Type B pancreatic cell (in vitro differentiated cells): ENCODE results near the gene GNPTAB. TPM values are rescaled to one million over a fixed set of nuclear protein-coding genes. Genes with fewer than 3 reads are reported as not detected.

ENCODE experiments used
- DNase-seq: peaks from one replicate; pipeline ENCODE4 v3.0.0; 2021; ENCODE audit warnings: mixed read lengths; ENCODE audit not compliant: unreplicated experiment; ENCODE audit errors: extremely low spot score
- H3K27ac Mint-ChIP-seq: 2 replicates; pipeline ENCODE4 v1.8.0; 2021; ENCODE audit warnings: mild to moderate bottlenecking, mixed read lengths
- H3K27me3 Mint-ChIP-seq: 2 replicates; pipeline ENCODE4 v1.8.0; 2021; ENCODE audit warnings: mixed read lengths
- H3K36me3 Mint-ChIP-seq: 2 replicates; pipeline ENCODE4 v1.8.0; 2021; ENCODE audit warnings: mixed read lengths
- H3K4me1 Mint-ChIP-seq: one replicate; pipeline ENCODE4 v1.8.0; 2021; ENCODE audit warnings: mixed read lengths; ENCODE audit not compliant: unreplicated experiment
- H3K4me3 Mint-ChIP-seq: 2 replicates; pipeline ENCODE4 v1.8.0; 2021; ENCODE audit warnings: mild to moderate bottlenecking, mixed read lengths
- H3K9me3 Mint-ChIP-seq: 2 replicates; pipeline ENCODE4 v1.8.0; 2021; ENCODE audit warnings: mixed read lengths
- total RNA-seq: library from RNA; stranded (reverse); gene quantifications from 2 replicates; pipeline ENCODE4 v1.2.1, GENCODE V29; 2021; ENCODE audit warnings: low replicate concordance
- TF ChIP-seq, protein P1 (sequence below): fragments of 200-600 bp; sonication (generic); conservative IDR thresholded peaks from 2 replicates; pipeline ENCODE4 v1.5.0; 2021; ENCODE audit warnings: antibody characterized with exemption, mild to moderate bottlenecking

GNPTAB gene
- total RNA-seq, 1 donor from 2014 or later, result 29.4 TPM

DNA sequence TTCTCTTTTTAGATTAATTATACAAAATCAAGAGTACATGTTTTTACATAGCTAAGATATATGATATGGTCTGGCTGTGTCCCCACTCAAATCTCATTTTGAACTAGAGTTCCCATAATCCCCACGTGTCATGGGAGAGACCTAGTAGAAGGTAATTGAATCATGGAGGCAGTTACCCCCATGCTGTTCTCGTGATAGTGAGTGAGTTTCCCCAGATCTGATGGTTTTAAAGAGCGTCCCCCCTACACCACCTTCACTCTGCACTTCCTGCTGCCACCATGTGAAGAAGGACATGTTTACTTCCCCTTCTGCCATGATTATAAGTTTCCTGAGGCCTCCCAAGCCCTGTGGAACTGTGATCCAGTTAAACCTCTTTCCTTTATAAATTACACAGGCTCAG lies 25.2 kb upstream of the GNPTAB start:
- H3K27ac Mint-ChIP-seq, result peak overlapping the region; percentile 86
- no peak overlapping the region for H3K4me3 Mint-ChIP-seq
- H3K27me3 Mint-ChIP-seq, result no peaks in the 10 kb centered on the region
- DNase-seq, result no peak
- TF ChIP-seq, protein P1, sequence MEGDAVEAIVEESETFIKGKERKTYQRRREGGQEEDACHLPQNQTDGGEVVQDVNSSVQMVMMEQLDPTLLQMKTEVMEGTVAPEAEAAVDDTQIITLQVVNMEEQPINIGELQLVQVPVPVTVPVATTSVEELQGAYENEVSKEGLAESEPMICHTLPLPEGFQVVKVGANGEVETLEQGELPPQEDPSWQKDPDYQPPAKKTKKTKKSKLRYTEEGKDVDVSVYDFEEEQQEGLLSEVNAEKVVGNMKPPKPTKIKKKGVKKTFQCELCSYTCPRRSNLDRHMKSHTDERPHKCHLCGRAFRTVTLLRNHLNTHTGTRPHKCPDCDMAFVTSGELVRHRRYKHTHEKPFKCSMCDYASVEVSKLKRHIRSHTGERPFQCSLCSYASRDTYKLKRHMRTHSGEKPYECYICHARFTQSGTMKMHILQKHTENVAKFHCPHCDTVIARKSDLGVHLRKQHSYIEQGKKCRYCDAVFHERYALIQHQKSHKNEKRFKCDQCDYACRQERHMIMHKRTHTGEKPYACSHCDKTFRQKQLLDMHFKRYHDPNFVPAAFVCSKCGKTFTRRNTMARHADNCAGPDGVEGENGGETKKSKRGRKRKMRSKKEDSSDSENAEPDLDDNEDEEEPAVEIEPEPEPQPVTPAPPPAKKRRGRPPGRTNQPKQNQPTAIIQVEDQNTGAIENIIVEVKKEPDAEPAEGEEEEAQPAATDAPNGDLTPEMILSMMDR, result no peak
- no peaks in the 10 kb centered on the region for H3K36me3 Mint-ChIP-seq
- H3K9me3 Mint-ChIP-seq, result peaks cover 6% of the 10 kb centered on the region
- peaks cover 24% of the 10 kb centered on the region for H3K4me1 Mint-ChIP-seq

DNA sequence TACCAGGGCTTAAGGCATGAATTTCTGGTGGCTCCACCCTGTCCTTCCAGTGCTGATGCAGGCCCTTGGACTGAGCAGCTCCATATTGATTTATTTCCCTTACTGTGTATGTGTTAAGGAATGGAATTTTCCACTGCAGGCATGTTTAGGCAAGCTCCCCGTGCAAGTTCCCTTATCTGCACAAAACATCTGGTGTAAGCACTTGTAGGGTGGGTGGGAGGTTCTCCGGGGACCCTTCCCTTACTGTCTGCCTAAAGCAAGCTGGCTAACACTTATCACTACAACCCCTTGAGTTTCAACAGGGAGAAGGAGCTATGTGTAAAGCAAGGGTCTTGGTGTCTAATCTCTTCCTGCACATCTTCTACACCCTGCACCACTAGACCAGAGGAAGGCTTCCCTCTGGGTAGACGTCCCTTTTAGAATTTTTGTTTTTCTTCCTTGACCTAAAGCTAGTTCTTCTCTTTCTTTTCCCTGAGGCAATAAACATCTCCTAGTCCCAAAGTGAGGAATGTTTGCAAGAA lies 24.7 kb upstream of the GNPTAB start:
- peaks cover 24% of the 10 kb centered on the region for H3K4me1 Mint-ChIP-seq
- H3K27ac Mint-ChIP-seq, result peak overlapping the region; percentile 86
- peaks cover 6% of the 10 kb centered on the region for H3K9me3 Mint-ChIP-seq
- H3K36me3 Mint-ChIP-seq, result no peaks in the 10 kb centered on the region
- peak overlapping the region; percentile 16 for H3K4me3 Mint-ChIP-seq
- DNase-seq, result no peak
- TF ChIP-seq, protein P1, result no peak
- H3K27me3 Mint-ChIP-seq, result no peaks in the 10 kb centered on the region

DNA sequence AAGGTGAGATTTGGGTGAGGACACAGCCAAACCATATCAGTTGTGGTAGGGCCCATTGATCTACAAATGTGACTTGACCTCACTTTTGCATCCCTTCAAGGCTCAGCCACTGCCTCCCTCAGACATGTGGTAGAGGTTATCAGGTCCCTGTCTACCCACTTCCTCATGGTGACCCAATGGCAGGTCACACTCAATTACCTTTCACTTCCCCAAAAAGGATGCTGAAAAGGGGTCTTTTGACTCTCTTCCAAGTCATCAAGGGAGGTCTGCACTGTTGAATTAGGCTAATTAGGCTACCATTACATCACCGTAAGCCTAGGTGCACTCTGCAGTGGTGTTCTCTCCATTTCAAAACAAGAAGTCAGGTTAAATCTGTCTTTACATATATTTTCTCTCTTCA lies 24.0 kb upstream of the GNPTAB start:
- peaks cover 19% of the 10 kb centered on the region for H3K4me1 Mint-ChIP-seq
- peaks cover 6% of the 10 kb centered on the region for H3K9me3 Mint-ChIP-seq
- H3K4me3 Mint-ChIP-seq, result peak overlapping the region; percentile 16
- no peak for DNase-seq
- no peaks in the 10 kb centered on the region for H3K36me3 Mint-ChIP-seq
- peak overlapping the region; percentile 86 for H3K27ac Mint-ChIP-seq
- H3K27me3 Mint-ChIP-seq, result no peaks in the 10 kb centered on the region
- TF ChIP-seq, protein P1, result no peak

DNA sequence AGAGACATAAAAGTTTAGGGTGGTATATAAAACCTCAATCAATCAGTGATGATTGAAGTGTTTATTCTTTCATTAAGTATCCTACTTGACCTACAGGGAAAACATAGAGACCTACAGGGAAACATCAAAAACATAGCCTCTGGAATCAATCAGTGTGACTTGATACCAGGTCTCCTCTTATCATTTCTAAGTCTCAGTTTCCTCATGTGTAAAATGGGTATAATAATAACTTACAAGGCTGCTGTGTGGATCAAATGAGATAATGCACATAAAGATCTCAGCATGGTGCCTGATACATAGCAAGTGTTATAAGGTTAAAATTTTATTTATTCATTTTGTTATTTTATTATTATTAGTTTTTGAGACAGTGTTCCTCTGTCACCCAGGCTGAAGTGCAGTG lies 22.2 kb upstream of the GNPTAB start:
- TF ChIP-seq, protein P1, result no peak
- no peak overlapping the region for H3K4me3 Mint-ChIP-seq
- no peak overlapping the region for H3K27ac Mint-ChIP-seq
- H3K9me3 Mint-ChIP-seq, result peaks cover 6% of the 10 kb centered on the region
- no peaks in the 10 kb centered on the region for H3K36me3 Mint-ChIP-seq
- no peak for DNase-seq
- peaks cover 14% of the 10 kb centered on the region for H3K4me1 Mint-ChIP-seq
- H3K27me3 Mint-ChIP-seq, result no peaks in the 10 kb centered on the region

DNA sequence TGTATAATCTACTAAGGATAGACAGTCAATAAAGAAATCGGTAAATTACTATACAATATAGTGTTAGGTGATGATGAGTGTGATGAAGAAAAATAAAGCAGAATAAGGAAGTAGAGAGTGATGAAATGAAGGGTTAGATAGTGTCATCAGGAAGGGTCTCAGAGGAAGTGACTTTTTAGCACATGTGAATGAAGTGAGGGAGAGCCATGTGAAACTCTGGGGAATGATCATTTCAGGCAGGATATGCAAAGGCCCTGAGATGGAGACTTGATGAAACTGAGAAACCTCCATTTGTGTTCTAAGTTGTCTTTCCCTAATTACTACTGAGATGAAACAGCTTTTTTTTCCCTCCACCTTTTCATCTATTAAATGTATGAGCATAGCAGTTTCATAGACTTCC lies 19.4 kb upstream of the GNPTAB start:
- no peak overlapping the region for H3K4me3 Mint-ChIP-seq
- H3K36me3 Mint-ChIP-seq, result no peaks in the 10 kb centered on the region
- H3K27me3 Mint-ChIP-seq, result no peaks in the 10 kb centered on the region
- no peaks in the 10 kb centered on the region for H3K9me3 Mint-ChIP-seq
- peaks cover 5% of the 10 kb centered on the region for H3K4me1 Mint-ChIP-seq
- TF ChIP-seq, protein P1, result no peak
- no peak for DNase-seq
- no peak overlapping the region for H3K27ac Mint-ChIP-seq

DNA sequence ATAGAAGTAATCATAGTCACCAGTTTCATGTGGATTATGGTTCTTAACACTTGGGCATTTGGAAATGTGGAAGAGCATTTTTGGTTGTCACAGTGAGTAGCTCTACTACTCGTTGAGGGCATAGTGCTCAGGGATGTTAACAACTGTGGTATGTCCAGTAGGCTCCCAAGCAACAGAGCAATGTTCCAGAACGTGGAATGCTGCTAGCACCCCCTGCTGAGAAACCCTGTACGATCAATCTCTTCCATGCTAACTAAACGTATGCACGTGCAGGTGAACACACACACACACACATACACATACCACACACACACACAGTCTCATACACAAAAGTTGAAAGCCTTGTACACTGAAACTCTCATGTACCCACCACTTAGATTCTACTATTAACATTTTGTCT lies 16.6 kb upstream of the GNPTAB start:
- no peak for DNase-seq
- no peaks in the 10 kb centered on the region for H3K9me3 Mint-ChIP-seq
- H3K36me3 Mint-ChIP-seq, result no peaks in the 10 kb centered on the region
- H3K4me1 Mint-ChIP-seq, result no peaks in the 10 kb centered on the region
- H3K27ac Mint-ChIP-seq, result no peak overlapping the region
- TF ChIP-seq, protein P1, result no peak
- no peak overlapping the region for H3K4me3 Mint-ChIP-seq
- H3K27me3 Mint-ChIP-seq, result no peaks in the 10 kb centered on the region
